HG02938 (cell line): ENCODE measurements around the gene TMEM59.
A peak's percentile ranks its signal among the peaks of the same experiment; 100 is the strongest.
"Not testable (repeated sequence)": the region's sequence is repeated elsewhere in the genome, so short reads cannot be mapped to it uniquely, and the experiment has no call there.

Source experiments
- ATAC-seq: cut with Tn5 transposase; IDR thresholded peaks from one replicate; pipeline ENCODE4 v1.9.1; 2021; ENCODE audit warnings: mild to moderate bottlenecking, moderate library complexity; ENCODE audit not compliant: unreplicated experiment

The TMEM59 gene

GRCh38 chr1:54052934-54053744 is at the start of gene TMEM59, which contains the start of gene TCEANC2:
TSS of gene TMEM59 (minus strand) at chr1:54053204. CDS start at chr1:54053188, 16 bp downstream.
TSS of gene TCEANC2 (plus strand) at chr1:54053608. CDS start at chr1:54054423, 815 bp downstream.
- peak; percentile 89 for ATAC-seq

- ATAC-seq, result no peak
Observed at GRCh38 chr1:54100500-54100899, 47.5 kb upstream of the TMEM59 start.

- ATAC-seq, result no peak
Observed at GRCh38 chr1:54099061-54099610, 46.1 kb upstream of the TMEM59 start.

- no peak for ATAC-seq
Observed at GRCh38 chr1:54096877-54097240, 43.9 kb upstream of the TMEM59 start.

- no peak for ATAC-seq
Observed at GRCh38 chr1:54096227-54096876, 43.3 kb upstream of the TMEM59 start.

- ATAC-seq, result no peak
Observed at GRCh38 chr1:54095546-54096226, 42.7 kb upstream of the TMEM59 start.

GRCh38 chr1:54094730-54095105 is 41.7 kb upstream of the TMEM59 start:
- not testable (repeated sequence) for ATAC-seq

GRCh38 chr1:54094001-54094729 is 41.2 kb upstream of the TMEM59 start:
- no peak for ATAC-seq

- no peak for ATAC-seq
Observed at GRCh38 chr1:54091666-54092065, 38.7 kb upstream of the TMEM59 start.

GRCh38 chr1:54088385-54088784 is 35.4 kb upstream of the TMEM59 start:
- ATAC-seq, result no peak

GRCh38 chr1:54086754-54087153 is 33.8 kb upstream of the TMEM59 start:
- ATAC-seq, result no peak

GRCh38 chr1:54084794-54085193 is 31.8 kb upstream of the TMEM59 start:
- no peak for ATAC-seq

GRCh38 chr1:54081306-54082270 is 28.6 kb upstream of the TMEM59 start:
- ATAC-seq, result no peak

GRCh38 chr1:54080598-54081049 is 27.6 kb upstream of the TMEM59 start:
- no peak for ATAC-seq

GRCh38 chr1:54077359-54077758 is 24.4 kb upstream of the TMEM59 start:
- no peak for ATAC-seq

- ATAC-seq, result no peak
Observed at GRCh38 chr1:54070171-54070837, 17.3 kb upstream of the TMEM59 start.

- no peak for ATAC-seq
Observed at GRCh38 chr1:54069791-54070170, 16.8 kb upstream of the TMEM59 start.

GRCh38 chr1:54064299-54064698 is 11.3 kb upstream of the TMEM59 start:
- ATAC-seq, result no peak

GRCh38 chr1:54054438-54054749 is 1.4 kb upstream of the TMEM59 start:
- no peak for ATAC-seq
